HG03469 (cell line): ENCODE measurements around the gene GDF10.
A peak's percentile ranks its signal among the peaks of the same experiment; 100 is the strongest.

ENCODE experiments used
- ATAC-seq: cut with Tn5 transposase; IDR thresholded peaks from one replicate; pipeline ENCODE4 v1.9.1; 2021; ENCODE audit warnings: mild to moderate bottlenecking, moderate library complexity, moderate number of reproducible peaks; ENCODE audit not compliant: unreplicated experiment

Gene GDF10

GRCh38 chr10:47311932-47312662 is 12.1 kb downstream of the GDF10 start:
- ATAC-seq: peak; percentile 62

GRCh38 chr10:47312663-47312995 is 12.6 kb downstream of the GDF10 start:
- no peak for ATAC-seq

- ATAC-seq: no peak
Measured at GRCh38 chr10:47314416-47314970, 14.5 kb downstream of the GDF10 start.

GRCh38 chr10:47315421-47315820 is 15.4 kb downstream of the GDF10 start:
- ATAC-seq: no peak

- ATAC-seq: no peak
Measured at GRCh38 chr10:47316131-47316530, 16.1 kb downstream of the GDF10 start.

- no peak for ATAC-seq
Measured at GRCh38 chr10:47317251-47317650, 17.3 kb downstream of the GDF10 start.

GRCh38 chr10:47318706-47319105 is 18.7 kb downstream of the GDF10 start:
- no peak for ATAC-seq

- no peak for ATAC-seq
Measured at GRCh38 chr10:47319784-47320183, 19.8 kb downstream of the GDF10 start.

- no peak for ATAC-seq
Measured at GRCh38 chr10:47320812-47321211, 20.8 kb downstream of the GDF10 start.

- ATAC-seq: no peak
Measured at GRCh38 chr10:47321521-47322195, 21.7 kb downstream of the GDF10 start.

- no peak for ATAC-seq
Measured at GRCh38 chr10:47322300-47323061, 22.5 kb downstream of the GDF10 start, which contains the start of gene GDF2. Gene GDF2, plus strand, starts transcription at chr10:47322454. Its CDS starts 215 bp downstream, at chr10:47322669.

GRCh38 chr10:47323087-47323486 is 23.1 kb downstream of the GDF10 start:
- ATAC-seq: no peak

GRCh38 chr10:47323636-47324296 is 23.8 kb downstream of the GDF10 start:
- ATAC-seq: no peak

GRCh38 chr10:47325303-47326291 is 25.6 kb downstream of the GDF10 start:
- no peak for ATAC-seq

GRCh38 chr10:47326306-47326926 is 26.4 kb downstream of the GDF10 start:
- no peak for ATAC-seq

- ATAC-seq: no peak
Measured at GRCh38 chr10:47326927-47327330, 26.9 kb downstream of the GDF10 start.

- ATAC-seq: no peak
Measured at GRCh38 chr10:47329855-47330254, 29.9 kb downstream of the GDF10 start.

- no peak for ATAC-seq
Measured at GRCh38 chr10:47330366-47330765, 30.4 kb downstream of the GDF10 start.

- ATAC-seq: no peak
Measured at GRCh38 chr10:47330804-47331203, 30.8 kb downstream of the GDF10 start.
